ENCODE results near the gene GAD2. TPM values are rescaled to one million over a fixed set of nuclear protein-coding genes. Genes with fewer than 3 reads are reported as not detected.

GAD2 gene
- total RNA-seq, 1 donor from 2014 or later: 0.41 TPM

GRCh38 chr10:26222563-26222962 is 6.0 kb downstream of the GAD2 start:
- Histone ChIP-seq H3K4me2 (no peak overlapping the region), H4K20me1 (ENCODE audit: low read depth) (peaks cover 30% of the 10 kb centered on the region), H3K9ac (no peak overlapping the region), H3K9me3 (ENCODE audit: low read depth) (no peaks in the 10 kb centered on the region), H3F3A (ENCODE audit: low read depth) (no peaks in the 10 kb centered on the region), H2AFZ (replicated peaks) (no peak overlapping the region), H3K27ac (no peak overlapping the region), H3K36me3 (no peaks in the 10 kb centered on the region), H3K4me3 (no peak overlapping the region), H3K79me2 (ENCODE audit: low read depth) (no peaks in the 10 kb centered on the region), H3K4me1 (peaks cover 7% of the 10 kb centered on the region), H3K27me3 (peaks cover 96% of the 10 kb centered on the region)
- no peak for DNase-seq (ENCODE audit: low spot score)
- Mint-ChIP-seq H3K36me3 (no peaks in the 10 kb centered on the region), H3K27me3 (ENCODE audit: insufficient read depth, low read depth) (peaks cover 37% of the 10 kb centered on the region), H3K4me1 (peaks cover 6% of the 10 kb centered on the region), H3K9me3 (peaks cover 5% of the 10 kb centered on the region), H3K27ac (no peak overlapping the region), H3K4me3 (no peak overlapping the region)
- TF ChIP-seq EZH2phosphoT487 (IDR thresholded peaks at IDR 0.05) (no peak), EZH2 (IDR thresholded peaks at IDR 0.05) (no peak), CTCF (IDR thresholded peaks at IDR 0.05) (no peak)

GRCh38 chr10:26225322-26225721 is 8.7 kb downstream of the GAD2 start:
- Histone ChIP-seq H3K27ac (no peak overlapping the region), H3K4me1 (no peaks in the 10 kb centered on the region), H3K4me3 (no peak overlapping the region), H3K9me3 (ENCODE audit: low read depth) (no peaks in the 10 kb centered on the region), H3K36me3 (no peaks in the 10 kb centered on the region), H3K79me2 (ENCODE audit: low read depth) (no peaks in the 10 kb centered on the region), H3K27me3 (peaks cover 68% of the 10 kb centered on the region), H2AFZ (replicated peaks) (no peak overlapping the region), H3F3A (ENCODE audit: low read depth) (no peaks in the 10 kb centered on the region), H4K20me1 (ENCODE audit: low read depth) (peaks cover 5% of the 10 kb centered on the region), H3K9ac (no peak overlapping the region), H3K4me2 (no peak overlapping the region)
- TF ChIP-seq CTCF (IDR thresholded peaks at IDR 0.05) (no peak), EZH2 (IDR thresholded peaks at IDR 0.05) (no peak), EZH2phosphoT487 (IDR thresholded peaks at IDR 0.05) (no peak)
- Mint-ChIP-seq H3K27ac (no peak overlapping the region), H3K4me3 (no peak overlapping the region), H3K4me1 (no peaks in the 10 kb centered on the region), H3K36me3 (no peaks in the 10 kb centered on the region), H3K9me3 (no peaks in the 10 kb centered on the region), H3K27me3 (ENCODE audit: insufficient read depth, low read depth) (peaks cover 15% of the 10 kb centered on the region)
- DNase-seq (ENCODE audit: low spot score): no peak

GRCh38 chr10:26227786-26228185 is 11.2 kb downstream of the GAD2 start:
- Histone ChIP-seq H3K4me1 (no peaks in the 10 kb centered on the region), H3K4me3 (no peak overlapping the region), H3K9me3 (ENCODE audit: low read depth) (no peaks in the 10 kb centered on the region), H3K4me2 (no peak overlapping the region), H3K36me3 (no peaks in the 10 kb centered on the region), H3K27me3 (peaks cover 44% of the 10 kb centered on the region), H2AFZ (replicated peaks) (no peak overlapping the region), H3K9ac (no peak overlapping the region), H4K20me1 (ENCODE audit: low read depth) (no peaks in the 10 kb centered on the region), H3K27ac (no peak overlapping the region), H3F3A (ENCODE audit: low read depth) (no peaks in the 10 kb centered on the region), H3K79me2 (ENCODE audit: low read depth) (no peaks in the 10 kb centered on the region)
- H3K4me3 Mint-ChIP-seq: no peak overlapping the region
- H3K27ac Mint-ChIP-seq: no peak overlapping the region
- TF ChIP-seq CTCF (IDR thresholded peaks at IDR 0.05): no peak
- no peak for DNase-seq (ENCODE audit: low spot score)
- no peaks in the 10 kb centered on the region for H3K36me3 Mint-ChIP-seq
- H3K27me3 Mint-ChIP-seq (ENCODE audit: insufficient read depth, low read depth): peaks cover 9% of the 10 kb centered on the region
- no peaks in the 10 kb centered on the region for H3K4me1 Mint-ChIP-seq
- H3K9me3 Mint-ChIP-seq: no peaks in the 10 kb centered on the region

- no peaks in the 10 kb centered on the region for H3F3A ChIP-seq (ENCODE audit: low read depth)
- no peaks in the 10 kb centered on the region for H3K9me3 ChIP-seq (ENCODE audit: low read depth)
- Mint-ChIP-seq H3K9me3 (no peaks in the 10 kb centered on the region), H3K36me3 (no peaks in the 10 kb centered on the region), H3K4me3 (no peak overlapping the region), H3K27ac (no peak overlapping the region), H3K27me3 (ENCODE audit: insufficient read depth, low read depth) (peaks cover 14% of the 10 kb centered on the region), H3K4me1 (no peaks in the 10 kb centered on the region)
- DNase-seq (ENCODE audit: low spot score): no peak
- no peaks in the 10 kb centered on the region for H4K20me1 ChIP-seq (ENCODE audit: low read depth)
- no peak overlapping the region for H3K4me2 ChIP-seq
- no peak overlapping the region for H2AFZ ChIP-seq (replicated peaks)
- no peaks in the 10 kb centered on the region for H3K4me1 ChIP-seq
- no peaks in the 10 kb centered on the region for H3K79me2 ChIP-seq (ENCODE audit: low read depth)
- no peaks in the 10 kb centered on the region for H3K36me3 ChIP-seq
- peaks cover 18% of the 10 kb centered on the region for H3K27me3 ChIP-seq
- no peak overlapping the region for H3K27ac ChIP-seq
- no peak overlapping the region for H3K9ac ChIP-seq
- H3K4me3 ChIP-seq: no peak overlapping the region
- TF ChIP-seq EZH2phosphoT487 (IDR thresholded peaks at IDR 0.05): no peak
- TF ChIP-seq CTCF (IDR thresholded peaks at IDR 0.05): no peak
- no peak for TF ChIP-seq EZH2 (IDR thresholded peaks at IDR 0.05)
Observed at GRCh38 chr10:26232174-26232573, 15.6 kb downstream of the GAD2 start.
